ENCODE results near the gene SPECC1L.
A peak's percentile ranks its signal among the peaks of the same experiment; 100 is the strongest.
"Not testable (repeated sequence)": the region's sequence is repeated elsewhere in the genome, so short reads cannot be mapped to it uniquely, and the experiment has no call there.

Gene SPECC1L
- 9.8 to 24.3 (median 18.2) reads per million in 17 experiments for total RNA-seq

- DNase-seq: peak; percentile 96 to 99 (median 98)
Measured at GRCh38 chr22:24270556-24271385, at the start of gene SPECC1L. TSS of gene SPECC1L (plus strand) at chr22:24270831. CDS start at chr22:24302232, 31,401 bp downstream.

GRCh38 chr22:24224468-24224867, 46.2 kb upstream of the SPECC1L start:
- DNase-seq: no peak

GRCh38 chr22:24225044-24225601, 45.5 kb upstream of the SPECC1L start:
- no peak for DNase-seq

- DNase-seq: no peak
Measured at GRCh38 chr22:24225951-24226350, 44.7 kb upstream of the SPECC1L start.

- DNase-seq: peak; percentile 53 to 77 (median 60)
Measured at GRCh38 chr22:24230911-24231656, 39.5 kb upstream of the SPECC1L start.

- no peak for DNase-seq
Measured at GRCh38 chr22:24231706-24232105, 38.9 kb upstream of the SPECC1L start.

GRCh38 chr22:24232124-24232523, 38.5 kb upstream of the SPECC1L start:
- DNase-seq: no peak

- no peak for DNase-seq
Measured at GRCh38 chr22:24232725-24233124, 37.9 kb upstream of the SPECC1L start.

- DNase-seq: no peak
Measured at GRCh38 chr22:24233235-24233634, 37.4 kb upstream of the SPECC1L start.

- DNase-seq: no peak
Measured at GRCh38 chr22:24233816-24234215, 36.8 kb upstream of the SPECC1L start.

GRCh38 chr22:24235315-24235714, 35.3 kb upstream of the SPECC1L start:
- DNase-seq: no peak

GRCh38 chr22:24236656-24237055, 34.0 kb upstream of the SPECC1L start:
- DNase-seq: no peak

- DNase-seq: not testable (repeated sequence)
Measured at GRCh38 chr22:24238101-24238694, 32.4 kb upstream of the SPECC1L start.

GRCh38 chr22:24240381-24240780, 30.2 kb upstream of the SPECC1L start:
- DNase-seq: no peak

GRCh38 chr22:24240985-24241692, 29.5 kb upstream of the SPECC1L start:
- DNase-seq: peak in 2 of 4 experiments; percentile 24 to 45

GRCh38 chr22:24243417-24243816, 27.2 kb upstream of the SPECC1L start:
- DNase-seq: not testable (repeated sequence)

GRCh38 chr22:24244144-24244787, 26.4 kb upstream of the SPECC1L start:
- peak in 1 of 4 experiments; percentile 12 for DNase-seq

GRCh38 chr22:24245030-24245431, 25.6 kb upstream of the SPECC1L start, which contains the start of gene GGT5:
TSS of gene GGT5 (minus strand) at chr22:24245082. CDS start at chr22:24244725, 357 bp downstream.
- peak in 1 of 4 experiments; percentile 24 for DNase-seq

- DNase-seq: not testable (repeated sequence)
Measured at GRCh38 chr22:24245584-24246561, 24.8 kb upstream of the SPECC1L start.

- no peak for DNase-seq
Measured at GRCh38 chr22:24247011-24247507, 23.6 kb upstream of the SPECC1L start.

All from suppressor macrophage (primary cell).